Naive thymus-derived CD4-positive, alpha-beta T cell (primary cell): ENCODE measurements around the gene CHODL. TPM values are rescaled to one million over a fixed set of nuclear protein-coding genes. Genes with fewer than 3 reads are reported as not detected.

Experiments used
- ATAC-seq: fragments of 150-1000 bp; cut with Tn5 transposase; 2 replicates; pipeline ENCODE4 v1.10.0; 2021; ENCODE audit warnings: mild to moderate bottlenecking, moderate library complexity
- CTCF ChIA-PET: fragments of 350-600 bp; sonication (Branson Sonifier 250); formaldehyde crosslinking; loops from one replicate; lab custom pipeline; 2021; ENCODE audit warnings: antibody characterized with exemption; lab: Charles Lee
- POLR2A ChIA-PET: fragments of 350-600 bp; sonication (Branson Sonifier 250); formaldehyde crosslinking; loops from one replicate; lab custom pipeline; 2021; ENCODE audit warnings: antibody characterized with exemption, inconsistent platforms; lab: Charles Lee
- DNase-seq, 9 donors: peaks; one replicate each; pipeline versions ENCODE4 v3.0.0 to v3.0.0-alpha.2; 2020 to 2022; ENCODE audit warnings: mixed read lengths in 1 of 9
- H3K27ac ChIP-seq: one replicate; pipeline ENCODE4 v1.7.0; 2013; ENCODE audit warnings: mild to moderate bottlenecking, low read depth, low read length, moderate library complexity
- H3K27me3 ChIP-seq, 2 donors: one replicate each; pipeline ENCODE4 v1.7.0; 2013; ENCODE audit warnings: low read length in 2 of 2, mild to moderate bottlenecking in 2 of 2, moderate library complexity in 2 of 2; ENCODE audit not compliant: control insufficient read depth in 2 of 2, insufficient read depth in 2 of 2
- H3K36me3 ChIP-seq, 3 experiments: 1 replicate in 2 of 3; 2 replicates in 1 of 3; pipeline ENCODE4 v1.7.0; 2013; ENCODE audit warnings: low read length in 3 of 3, mild to moderate bottlenecking in 3 of 3, moderate library complexity in 1 of 3; ENCODE audit not compliant: insufficient read depth in 3 of 3, control insufficient read depth in 2 of 3
- H3K4me1 ChIP-seq, 2 donors: one replicate each; pipeline ENCODE4 v1.7.0; 2013; ENCODE audit warnings: low read length in 2 of 2, mild to moderate bottlenecking in 2 of 2, moderate library complexity in 1 of 2; ENCODE audit not compliant: control insufficient read depth in 2 of 2, insufficient read depth in 2 of 2
- H3K4me3 ChIP-seq: 2 replicates; pipeline ENCODE4 v1.7.0; 2013; ENCODE audit warnings: mild to moderate bottlenecking, low read length
- H3K9me3 ChIP-seq, 3 experiments: 1 replicate in 2 of 3; 2 replicates in 1 of 3; pipeline ENCODE4 v1.7.0; 2013; ENCODE audit warnings: low read length in 3 of 3; ENCODE audit not compliant: control insufficient read depth in 2 of 3
- H3K27ac Mint-ChIP-seq, 9 donors: one replicate each; pipeline ENCODE4 v1.8.0; 2020 to 2022; ENCODE audit warnings: mixed read lengths in 9 of 9, mild to moderate bottlenecking in 8 of 9, moderate library complexity in 5 of 9, inconsistent platforms in 2 of 9
- H3K27me3 Mint-ChIP-seq, 5 donors: one replicate each; pipeline ENCODE4 v1.8.0; 2021 to 2022; ENCODE audit warnings: mixed read lengths in 5 of 5, mild to moderate bottlenecking in 1 of 5
- H3K36me3 Mint-ChIP-seq, 5 donors: one replicate each; pipeline ENCODE4 v1.8.0; 2020 to 2022; ENCODE audit warnings: mixed read lengths in 5 of 5, mild to moderate bottlenecking in 3 of 5, inconsistent platforms in 1 of 5
- H3K4me1 Mint-ChIP-seq, 7 donors: one replicate each; pipeline ENCODE4 v1.8.0; 2020 to 2022; ENCODE audit warnings: mixed read lengths in 7 of 7, mild to moderate bottlenecking in 3 of 7, inconsistent platforms in 1 of 7
- H3K4me3 Mint-ChIP-seq, 10 donors: one replicate each; pipeline ENCODE4 v1.8.0; 2020 to 2022; ENCODE audit warnings: mild to moderate bottlenecking in 10 of 10, mixed read lengths in 10 of 10, moderate library complexity in 6 of 10, inconsistent platforms in 2 of 10
- H3K9me3 Mint-ChIP-seq, 11 donors: one replicate each; pipeline ENCODE4 v1.8.0; 2020 to 2022; ENCODE audit warnings: mixed read lengths in 11 of 11, mild to moderate bottlenecking in 4 of 11, inconsistent platforms in 1 of 11, moderate library complexity in 1 of 11
- intact Hi-C, 2 donors: fragments of 100-400 bp; cut with micrococcal nuclease; formaldehyde crosslinking; loops; one replicate each; pipeline ENCODE4 v1.15.1; 2023
- polyA plus RNA-seq, 2 donors: library from polyadenylated mRNA; unstranded; fragments of 300-500 nt; fragmentation: Illumina TruSeq; gene quantifications; one replicate each; pipeline ENCODE4 v1.2.3, GENCODE V29; 2021
- total RNA-seq, 6 experiments: library from RNA in 5 of 6; stranded (reverse) in 5 of 6; gene quantifications; 1 replicate in 5 of 6; 2 replicates in 1 of 6; pipeline ENCODE4 v1.2.3 and lab custom pipeline; 2021 to 2026

Gene CHODL
- total and polyA plus RNA-seq, 7 experiments from 2014 or later: 0.09 to 0.25 (median 0.19) TPM; not detected in 4

DNA sequence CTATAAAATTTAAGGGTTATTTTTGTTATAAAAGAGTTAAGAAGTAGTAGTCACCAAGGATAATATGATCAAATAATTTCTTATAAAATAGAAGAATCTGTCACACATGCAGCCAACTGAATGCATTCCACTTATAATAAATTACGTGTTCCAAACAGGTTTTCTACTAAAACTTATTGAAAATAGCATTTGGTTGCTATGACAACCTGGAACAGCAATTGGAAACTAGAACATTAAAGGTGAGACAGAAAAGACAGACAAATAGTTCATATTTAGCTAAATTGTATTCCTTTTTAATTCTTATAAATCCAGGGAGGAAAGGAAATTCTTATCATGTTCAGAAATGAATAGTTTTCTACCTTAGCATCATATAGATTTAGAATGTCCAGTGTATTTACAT is 9.1 kb upstream of the CHODL start:
- Histone ChIP-seq H3K27me3 (no peaks in the 10 kb centered on the region), H3K27ac (no peak overlapping the region), H3K36me3 (no peaks in the 10 kb centered on the region), H3K9me3 (no peaks in the 10 kb centered on the region), H3K4me3 (no peak overlapping the region), H3K4me1 (no peaks in the 10 kb centered on the region)
- intact Hi-C loops: no loop called here
- DNase-seq (no peak), ATAC-seq (no peak)
- Mint-ChIP-seq H3K4me3 (no peak overlapping the region), H3K27ac (no peak overlapping the region), H3K36me3 (no peaks in the 10 kb centered on the region), H3K27me3 (no peaks in the 10 kb centered on the region), H3K4me1 (no peaks in the 10 kb centered on the region), H3K9me3 (peaks cover 0 to 23% (median 2%) of the 10 kb centered on the region in 11 donors)
- ChIA-PET CTCF (no interaction called here), POLR2A (no interaction called here)

DNA sequence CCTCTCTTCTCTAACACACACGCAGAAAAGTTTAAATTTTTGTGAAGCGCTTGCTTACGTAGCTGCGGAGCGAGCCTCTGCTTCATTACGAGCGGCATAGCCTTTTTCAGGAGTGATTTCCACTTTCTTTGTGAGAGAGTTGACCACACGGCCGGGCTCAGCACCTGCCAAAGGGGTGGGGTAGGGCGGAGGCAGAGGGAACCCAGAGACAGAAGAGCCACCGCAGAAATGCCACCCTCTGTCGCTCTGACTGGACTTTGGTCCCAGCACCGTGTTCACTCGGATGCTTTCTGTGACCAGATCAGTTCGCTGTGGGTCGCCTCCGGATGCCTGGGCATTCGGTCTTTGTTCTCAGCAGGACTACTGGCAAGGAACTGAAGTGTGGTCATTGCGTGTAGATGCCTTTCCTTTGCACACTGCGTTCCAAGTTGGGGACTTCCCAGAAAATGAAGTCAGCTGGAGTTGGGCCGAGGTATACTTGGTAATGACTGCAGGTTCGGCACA is 883 bp downstream of the CHODL start:
- H3K36me3 ChIP-seq: no peaks in the 10 kb centered on the region
- no peaks in the 10 kb centered on the region for H3K9me3 ChIP-seq
- H3K4me1 Mint-ChIP-seq: peaks cover 0 to 5% (median 0%) of the 10 kb centered on the region in 7 donors
- ChIA-PET CTCF (no interaction called here), POLR2A (no interaction called here)
- peaks cover 0 to 4% (median 0%) of the 10 kb centered on the region in 5 donors for H3K36me3 Mint-ChIP-seq
- no peak overlapping the region for H3K4me3 ChIP-seq
- no peaks in the 10 kb centered on the region for H3K4me1 ChIP-seq
- peaks cover 18 to 34% (median 27%) of the 10 kb centered on the region in 5 donors for H3K27me3 Mint-ChIP-seq
- ATAC-seq (no peak), DNase-seq (no peak)
- H3K4me3 Mint-ChIP-seq: no peak overlapping the region
- no peak overlapping the region for H3K27ac Mint-ChIP-seq
- peaks cover 0 to 16% (median 5%) of the 10 kb centered on the region in 11 donors for H3K9me3 Mint-ChIP-seq
- intact Hi-C loops: no loop called here
- no peaks in the 10 kb centered on the region for H3K27me3 ChIP-seq
- H3K27ac ChIP-seq: no peak overlapping the region

DNA sequence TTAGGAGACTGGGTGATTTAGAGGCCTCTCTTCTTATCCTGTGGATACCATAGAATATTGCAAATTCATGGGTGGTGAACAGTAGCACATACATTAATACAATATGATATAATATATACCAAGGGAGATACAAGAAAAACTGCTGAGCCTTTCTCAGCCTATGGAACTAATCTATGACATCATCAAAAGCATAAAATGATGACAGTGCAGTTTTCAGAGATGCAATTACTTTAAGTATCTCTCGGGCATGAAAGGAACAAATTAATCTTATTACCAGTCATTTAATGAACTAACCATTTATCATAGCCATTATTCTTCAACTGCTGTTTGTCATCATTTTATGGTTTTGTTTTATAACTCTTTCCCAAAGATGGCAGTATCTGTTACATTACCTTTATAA is 3.5 kb downstream of the CHODL start:
- intact Hi-C loops: no loop called here
- ChIA-PET POLR2A (no interaction called here), CTCF (no interaction called here)
- no peak for DNase-seq
- Histone ChIP-seq H3K27ac (no peak overlapping the region), H3K4me1 (no peaks in the 10 kb centered on the region), H3K36me3 (no peaks in the 10 kb centered on the region), H3K4me3 (no peak overlapping the region), H3K27me3 (no peaks in the 10 kb centered on the region), H3K9me3 (no peaks in the 10 kb centered on the region)
- ATAC-seq: no peak
- Mint-ChIP-seq H3K36me3 (peaks cover 0 to 4% (median 0%) of the 10 kb centered on the region in 5 donors), H3K27me3 (peaks cover 18 to 29% (median 27%) of the 10 kb centered on the region in 5 donors), H3K4me3 (no peak overlapping the region), H3K4me1 (peaks cover 0 to 5% (median 0%) of the 10 kb centered on the region in 7 donors), H3K27ac (no peak overlapping the region), H3K9me3 (peaks cover 0 to 16% (median 5%) of the 10 kb centered on the region in 11 donors)

DNA sequence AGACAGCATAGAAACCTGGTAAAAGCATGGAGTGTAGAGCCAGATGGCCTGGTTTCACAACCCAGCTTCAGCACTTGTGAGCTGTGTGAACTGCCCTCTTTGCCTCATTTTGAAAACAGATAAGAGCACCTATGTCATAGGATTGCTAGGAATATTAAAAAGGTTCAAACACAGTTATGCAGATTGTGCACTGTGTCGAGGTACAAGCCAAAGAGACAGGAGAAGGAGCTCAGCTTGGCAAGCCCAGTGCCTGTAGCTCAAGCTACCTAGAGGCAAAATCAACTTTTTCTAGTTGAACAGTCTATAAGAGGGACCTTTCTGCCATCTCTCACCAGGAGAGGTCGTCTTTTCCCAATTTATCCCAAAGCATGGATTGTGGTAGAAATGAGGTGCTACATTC is 5.0 kb downstream of the CHODL start:
- Histone ChIP-seq H3K4me1 (no peaks in the 10 kb centered on the region), H3K9me3 (no peaks in the 10 kb centered on the region), H3K4me3 (no peak overlapping the region), H3K36me3 (no peaks in the 10 kb centered on the region), H3K27ac (no peak overlapping the region), H3K27me3 (no peaks in the 10 kb centered on the region)
- Mint-ChIP-seq H3K27ac (no peak overlapping the region), H3K9me3 (peaks cover 0 to 9% (median 1%) of the 10 kb centered on the region in 11 donors), H3K27me3 (peaks cover 11 to 16% (median 15%) of the 10 kb centered on the region in 5 donors), H3K4me3 (no peak overlapping the region), H3K4me1 (no peaks in the 10 kb centered on the region), H3K36me3 (no peaks in the 10 kb centered on the region)
- CTCF ChIA-PET: no interaction called here
- POLR2A ChIA-PET: no interaction called here
- DNase-seq: peak in 1 of 9 donors; percentile 16
- peak; percentile 45 for ATAC-seq
- intact Hi-C loops: no loop called here

DNA sequence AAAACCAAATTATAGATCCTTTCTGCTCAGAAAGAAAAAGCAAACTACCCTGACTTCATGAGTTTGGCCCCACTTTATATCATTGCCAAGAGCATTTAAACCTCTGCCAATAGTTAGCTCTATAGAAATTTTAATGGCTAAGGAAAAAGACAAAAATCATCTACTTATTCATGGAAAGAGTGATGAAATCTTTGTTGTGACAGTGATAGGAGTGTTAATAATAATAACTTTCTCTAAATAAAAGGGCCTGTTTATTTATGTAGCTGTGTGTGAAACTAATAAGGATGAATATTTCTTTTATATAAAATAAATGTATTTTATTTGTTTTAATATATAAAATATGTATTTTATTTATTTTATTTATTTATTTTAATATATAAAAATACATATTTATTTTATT is 6.4 kb downstream of the CHODL start:
- Histone ChIP-seq H3K36me3 (no peaks in the 10 kb centered on the region), H3K4me3 (no peak overlapping the region), H3K9me3 (no peaks in the 10 kb centered on the region), H3K4me1 (no peaks in the 10 kb centered on the region), H3K27me3 (no peaks in the 10 kb centered on the region), H3K27ac (no peak overlapping the region)
- CTCF ChIA-PET: no interaction called here
- H3K4me3 Mint-ChIP-seq: no peak overlapping the region
- no peak overlapping the region for H3K27ac Mint-ChIP-seq
- ATAC-seq (no peak), DNase-seq (no peak)
- H3K27me3 Mint-ChIP-seq: peaks cover 4 to 10% (median 6%) of the 10 kb centered on the region in 5 donors
- H3K9me3 Mint-ChIP-seq: peaks cover 0 to 9% (median 0%) of the 10 kb centered on the region in 11 donors
- intact Hi-C loops: no loop called here
- no peaks in the 10 kb centered on the region for H3K4me1 Mint-ChIP-seq
- H3K36me3 Mint-ChIP-seq: no peaks in the 10 kb centered on the region
- POLR2A ChIA-PET: no interaction called here

DNA sequence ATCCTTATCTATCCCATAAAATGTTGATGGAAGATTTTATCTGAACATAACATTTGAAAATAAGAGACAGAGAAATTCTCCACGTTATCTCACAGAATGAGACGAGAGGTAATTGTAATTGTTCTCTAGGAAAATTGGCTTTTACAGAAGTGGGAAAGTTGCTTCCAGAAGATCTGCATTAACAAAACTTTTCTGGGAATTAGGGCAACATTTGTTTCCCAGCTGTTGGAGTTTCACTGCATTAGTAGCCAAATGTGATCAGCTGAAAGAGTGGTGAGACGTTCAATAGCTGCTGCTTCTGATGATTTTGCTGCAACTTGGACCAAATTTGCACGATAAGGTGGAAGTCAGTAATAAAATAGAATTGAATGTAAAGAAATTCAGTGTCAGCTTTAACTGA is 7.6 kb downstream of the CHODL start:
- Mint-ChIP-seq H3K36me3 (no peaks in the 10 kb centered on the region), H3K9me3 (peaks cover 0 to 4% (median 0%) of the 10 kb centered on the region in 11 donors), H3K27me3 (peaks cover 0 to 5% (median 0%) of the 10 kb centered on the region in 5 donors), H3K4me3 (no peak overlapping the region), H3K4me1 (no peaks in the 10 kb centered on the region), H3K27ac (no peak overlapping the region)
- no peak overlapping the region for H3K4me3 ChIP-seq
- DNase-seq (no peak), ATAC-seq (no peak)
- POLR2A ChIA-PET: no interaction called here
- no peaks in the 10 kb centered on the region for H3K4me1 ChIP-seq
- intact Hi-C loops: no loop called here
- no peaks in the 10 kb centered on the region for H3K9me3 ChIP-seq
- H3K36me3 ChIP-seq: no peaks in the 10 kb centered on the region
- CTCF ChIA-PET: no interaction called here
- H3K27ac ChIP-seq: no peak overlapping the region
- H3K27me3 ChIP-seq: no peaks in the 10 kb centered on the region

DNA sequence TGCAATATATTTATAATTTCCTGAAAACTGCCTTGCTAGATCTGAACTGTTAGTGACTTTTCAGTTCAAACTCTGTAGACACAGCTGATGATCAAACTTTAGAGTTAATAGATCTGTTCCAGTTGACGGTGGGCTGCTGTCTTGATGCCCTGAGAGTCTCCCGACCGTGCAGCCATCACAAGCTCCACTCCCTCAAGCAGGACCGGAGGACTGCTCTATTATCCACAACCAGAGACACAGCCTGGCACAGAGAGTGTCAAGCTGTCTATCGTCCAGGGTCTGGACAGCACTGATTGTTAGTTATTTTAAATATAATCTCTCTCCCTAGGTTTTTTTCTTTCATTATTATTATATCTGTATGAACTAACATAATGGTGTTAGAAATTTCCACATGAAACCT is 8.0 kb downstream of the CHODL start:
- Mint-ChIP-seq H3K36me3 (no peaks in the 10 kb centered on the region), H3K27ac (no peak overlapping the region), H3K9me3 (peaks cover 0 to 2% (median 0%) of the 10 kb centered on the region in 11 donors), H3K27me3 (peaks cover 0 to 2% (median 0%) of the 10 kb centered on the region in 5 donors), H3K4me1 (no peaks in the 10 kb centered on the region), H3K4me3 (no peak overlapping the region)
- Histone ChIP-seq H3K4me1 (no peaks in the 10 kb centered on the region), H3K36me3 (no peaks in the 10 kb centered on the region), H3K27me3 (no peaks in the 10 kb centered on the region), H3K4me3 (no peak overlapping the region), H3K27ac (no peak overlapping the region), H3K9me3 (no peaks in the 10 kb centered on the region)
- CTCF ChIA-PET: no interaction called here
- ATAC-seq (no peak), DNase-seq (no peak)
- intact Hi-C loops: no loop called here
- POLR2A ChIA-PET: no interaction called here
